Psoas muscle (tissue), 8 donors: ENCODE measurements around the gene SYT11. TPM values are rescaled to one million over a fixed set of nuclear protein-coding genes. Genes with fewer than 3 reads are reported as not detected.
A peak's percentile ranks its signal among the peaks of the same experiment; 100 is the strongest.
"Not testable (repeated sequence)": the region's sequence is repeated elsewhere in the genome, so short reads cannot be mapped to it uniquely, and the experiment has no call there.

Source experiments
- ATAC-seq, 4 donors: fragments of 200-7000 bp; cut with Tn5 transposase; one replicate each; pipeline ENCODE4 v1.9.1; 2020; ENCODE audit warnings: moderate library complexity in 3 of 4, mild to moderate bottlenecking in 2 of 4
- DNase-seq, 2 donors: peaks; one replicate each; pipeline ENCODE4 v3.0.0-alpha.2; 2020
- H3K27ac ChIP-seq: fragments of 200-600 bp; one replicate; pipeline ENCODE4 v1.8.0; 2022
- H3K27me3 ChIP-seq, 3 donors: fragments of 200-600 bp in 1 of 3; one replicate each; pipeline versions ENCODE4 v1.6.1 to v1.8.0; 2013 to 2022; ENCODE audit warnings: low read length in 2 of 3, mild to moderate bottlenecking in 2 of 3, moderate library complexity in 1 of 3; ENCODE audit not compliant: insufficient read depth in 3 of 3
- H3K36me3 ChIP-seq, 2 donors: fragments of 200-600 bp in 1 of 2; one replicate each; pipeline versions ENCODE4 v1.6.1 to v1.8.0; 2013 to 2022; ENCODE audit warnings: low read depth in 1 of 2, mild to moderate bottlenecking in 1 of 2, moderate library complexity in 1 of 2; ENCODE audit not compliant: insufficient read depth in 1 of 2
- H3K4me1 ChIP-seq: fragments of 200-600 bp; one replicate; pipeline ENCODE4 v1.8.0; 2022
- H3K4me3 ChIP-seq: fragments of 200-600 bp; one replicate; pipeline ENCODE4 v1.8.0; 2022; ENCODE audit warnings: mild to moderate bottlenecking
- H3K9me3 ChIP-seq: fragments of 200-600 bp; one replicate; pipeline ENCODE4 v1.8.0; 2022
- CTCF ChIP-seq: fragments of 200-600 bp; IDR thresholded peaks from one replicate; pipeline ENCODE4 v1.8.0; 2022; ENCODE audit warnings: antibody characterized with exemption
- WGBS, 3 donors: extraction: QIAGEN DNeasy Blood & Tissue Kit; methylation state at CpG; one replicate each; pipeline versions ENCODE4 v1.1.6 to v1.1.7; 2013; 5-methylcytosine and 5-hydroxymethylcytosine counted together
- intact Hi-C, 2 donors: fragments of 100-400 bp; cut with DNase I; formaldehyde crosslinking; loops; one replicate each; pipeline versions ENCODE4 v1.11.0 to v1.14.2; 2022
- polyA plus RNA-seq, 3 donors: library from polyadenylated mRNA; stranded (reverse); fragments of 200-250 nt; gene quantifications; one replicate each; pipeline ENCODE4 v1.2.3, GENCODE V29; 2013
- total RNA-seq, 4 donors: library from RNA; stranded (reverse); fragmentation: NEBNext Ultra II Directional in 2 of 4; extraction: Animal tissue kit (Norgen Biotek cat#: 25700) in 2 of 4; gene quantifications; one replicate each; pipeline versions ENCODE4 v1.2.1 to v1.2.4, GENCODE V29; 2021 to 2023
- donor health status: healthy with polysubstance abuse.
- donor health status: DM: no; HTN: no; CAD: no; lungs with moderate emphysema.
- donor health status: Bipolar disorder and iron deficiency.
- donor health status: healthy.
- donor health status: DM: yes; HTN: yes; CAD: no.
- donor health status: DM: no; HTN: no; CAD: no.
- donor health status: DM: no; HTN: no; CAD: no.
- donor health status: DM: yes; HTN: yes; CAD: no.

Gene SYT11
- total and polyA plus RNA-seq, 7 donors, result 1.5 to 5.0 (median 3.0) TPM

GRCh38 chr1:155827450-155827849 is 31.9 kb upstream of the SYT11 start:
- 79 to 86% (median 86%) methylated on average over 4 of the region's 4 CpGs for WGBS, 3 donors

GRCh38 chr1:155831279-155831976 is 27.9 kb upstream of the SYT11 start:
- H3K4me1 ChIP-seq, result peaks cover 4% of the 10 kb centered on the region
- no peaks in the 10 kb centered on the region for H3K27me3 ChIP-seq
- no peaks in the 10 kb centered on the region for H3K9me3 ChIP-seq
- no peak overlapping the region for H3K4me3 ChIP-seq
- H3K27ac ChIP-seq, result peak overlapping the region; percentile 39
- no peak for TF ChIP-seq CTCF
- intact Hi-C loops, result no loop called here
- ATAC-seq, result peak; percentile 67 to 89 (median 82)
- H3K36me3 ChIP-seq, result peaks cover 0 to 8% of the 10 kb centered on the region in 2 donors
- WGBS, 3 donors, result 80 to 90% (median 84%) methylated on average over 7 of the region's 7 CpGs
- DNase-seq, result no peak

More at GRCh38 chr1:155827450-155827849, 31.9 kb upstream of the SYT11 start:
- Histone ChIP-seq H3K36me3 (peaks cover 7 to 42% of the 10 kb centered on the region in 2 donors), H3K27me3 (no peaks in the 10 kb centered on the region), H3K4me1 (peaks cover 4% of the 10 kb centered on the region), H3K27ac (no peak overlapping the region), H3K4me3 (no peak overlapping the region), H3K9me3 (no peaks in the 10 kb centered on the region)
- ATAC-seq (no peak), DNase-seq (no peak)
- intact Hi-C loops, result no loop called here
- TF ChIP-seq CTCF, result no peak

- Histone ChIP-seq H3K4me3 (no peak overlapping the region), H3K9me3 (no peaks in the 10 kb centered on the region), H3K4me1 (peaks cover 4% of the 10 kb centered on the region), H3K36me3 (peaks cover 0 to 3% of the 10 kb centered on the region in 2 donors), H3K27ac (no peak overlapping the region), H3K27me3 (no peaks in the 10 kb centered on the region)
- no peak for TF ChIP-seq CTCF
- intact Hi-C loops, result no loop called here
- no peak for ATAC-seq
- no peak for DNase-seq
- WGBS, 3 donors, result 60 to 100% (median 92%) methylated on average over 1 of the region's 1 CpG
Observed at GRCh38 chr1:155833665-155834295, 25.6 kb upstream of the SYT11 start.

GRCh38 chr1:155834296-155834926 is 25.0 kb upstream of the SYT11 start:
- no peak overlapping the region for H3K4me3 ChIP-seq
- DNase-seq, result no peak
- 96 to 97% (median 97%) methylated on average over 9 to 11 of the region's 11 CpGs for WGBS, 3 donors
- intact Hi-C loops, result no loop called here
- peak in 2 of 4 donors; percentile 48 to 49 for ATAC-seq
- H3K27ac ChIP-seq, result no peak overlapping the region
- H3K9me3 ChIP-seq, result no peaks in the 10 kb centered on the region
- H3K4me1 ChIP-seq, result peaks cover 4% of the 10 kb centered on the region
- H3K27me3 ChIP-seq, result no peaks in the 10 kb centered on the region
- no peak for TF ChIP-seq CTCF
- H3K36me3 ChIP-seq, result peaks cover 0 to 3% of the 10 kb centered on the region in 2 donors

GRCh38 chr1:155834927-155835399 is 24.4 kb upstream of the SYT11 start:
- 84 to 93% (median 92%) methylated on average over 7 to 9 of the region's 9 CpGs for WGBS, 3 donors
- intact Hi-C loops, ATAC-seq, H3K9me3 ChIP-seq, H3K27me3 ChIP-seq, H3K4me3 ChIP-seq, H3K4me1 ChIP-seq, DNase-seq, H3K27ac ChIP-seq, H3K36me3 ChIP-seq: not testable (repeated sequence)
